CD4-positive, alpha-beta T cell treated with Interleukin-4 for 1 hour (primary cell): ENCODE data around the gene MARCHF11.

Experiments used
- DNase-seq, 2 donors: peaks; one replicate each; pipeline ENCODE4 v3.0.0-alpha.2; 2020 to 2022

The MARCHF11 gene

DNA sequence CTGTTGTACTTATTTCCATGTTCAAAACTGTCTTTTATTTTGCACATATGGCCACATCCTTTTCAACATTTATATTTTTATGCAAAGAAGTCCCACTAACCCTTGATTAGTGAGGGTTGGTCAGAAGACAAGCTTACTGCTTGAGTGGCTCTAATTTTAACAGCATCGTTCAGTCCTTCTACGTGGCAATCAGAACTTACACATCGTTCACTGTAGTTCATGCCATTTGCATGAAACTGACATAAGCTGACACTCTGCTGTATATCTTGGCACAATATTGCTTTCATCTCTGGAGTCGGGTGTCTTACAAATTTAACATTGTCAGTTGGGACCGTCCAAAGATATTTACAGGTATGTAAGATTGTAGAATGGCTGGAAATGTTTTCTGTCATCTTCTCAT, 50.6 kb downstream of the MARCHF11 start:
- DNase-seq: no peak

DNA sequence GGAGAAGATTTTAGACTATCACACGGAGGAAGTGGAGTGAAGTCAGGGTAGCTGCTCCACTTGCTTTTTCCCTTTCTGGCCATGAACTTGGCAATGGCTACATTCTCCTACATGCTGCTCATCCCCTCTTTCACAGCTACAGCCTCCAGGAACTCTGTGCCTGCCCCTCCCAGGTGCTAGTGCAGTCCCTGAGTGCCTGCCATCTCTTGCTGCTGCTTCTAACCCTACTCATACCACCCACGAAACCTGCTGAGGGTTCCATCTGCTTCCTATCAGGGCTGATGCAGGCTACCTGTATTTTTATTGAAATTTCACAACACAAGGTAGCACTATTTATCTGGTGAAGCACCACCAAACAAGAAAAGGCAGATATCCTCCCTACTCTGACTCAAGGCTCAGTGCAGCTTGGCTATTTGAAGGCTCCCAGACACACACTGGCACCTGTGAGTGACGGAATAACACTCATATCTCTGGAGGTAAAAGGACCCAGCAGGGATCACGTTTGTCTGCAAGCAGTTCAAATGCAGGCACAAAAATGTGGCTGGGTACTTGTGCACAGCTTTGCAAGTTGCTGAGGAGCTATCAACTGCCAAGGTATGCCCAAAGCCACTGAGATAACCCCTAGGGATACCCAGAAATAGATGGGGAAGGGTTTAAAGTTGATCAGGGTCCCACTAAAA, 51.6 kb downstream of the MARCHF11 start:
- DNase-seq: no peak

- DNase-seq: no peak
These were observed 59.0 kb downstream of the MARCHF11 start for GRCh38 chr5:16120579-16120978.

- no peak for DNase-seq
These were observed 59.8 kb downstream of the MARCHF11 start for GRCh38 chr5:16119790-16120189.

DNA sequence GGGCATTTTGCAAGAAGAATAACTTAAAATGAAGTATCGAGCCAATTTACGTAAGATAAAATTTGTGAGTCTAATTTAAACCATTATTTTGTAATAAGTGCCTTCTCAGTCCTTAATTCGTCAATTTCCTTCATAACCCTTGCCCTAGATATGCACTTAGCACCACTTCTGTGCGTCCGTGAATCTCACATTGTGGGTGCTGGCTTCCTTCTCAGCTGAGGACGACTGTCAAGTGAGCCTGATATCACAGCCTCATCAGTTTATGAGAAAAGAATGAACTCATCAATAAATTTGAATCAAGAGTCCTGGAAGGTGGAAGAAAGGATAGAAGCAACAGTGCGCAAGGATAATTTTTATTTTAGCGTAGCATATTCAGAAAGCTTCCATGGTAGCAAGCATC, 64.5 kb downstream of the MARCHF11 start:
- no peak for DNase-seq

- no peak for DNase-seq
These were observed 71.2 kb downstream of the MARCHF11 start for GRCh38 chr5:16108418-16108817.

GRCh38 chr5:16104961-16105360, 74.6 kb downstream of the MARCHF11 start:
- DNase-seq: no peak

GRCh38 chr5:16095612-16096011, 84.0 kb downstream of the MARCHF11 start:
- no peak for DNase-seq

GRCh38 chr5:16090270-16090669, 89.3 kb downstream of the MARCHF11 start:
- DNase-seq: no peak

DNA sequence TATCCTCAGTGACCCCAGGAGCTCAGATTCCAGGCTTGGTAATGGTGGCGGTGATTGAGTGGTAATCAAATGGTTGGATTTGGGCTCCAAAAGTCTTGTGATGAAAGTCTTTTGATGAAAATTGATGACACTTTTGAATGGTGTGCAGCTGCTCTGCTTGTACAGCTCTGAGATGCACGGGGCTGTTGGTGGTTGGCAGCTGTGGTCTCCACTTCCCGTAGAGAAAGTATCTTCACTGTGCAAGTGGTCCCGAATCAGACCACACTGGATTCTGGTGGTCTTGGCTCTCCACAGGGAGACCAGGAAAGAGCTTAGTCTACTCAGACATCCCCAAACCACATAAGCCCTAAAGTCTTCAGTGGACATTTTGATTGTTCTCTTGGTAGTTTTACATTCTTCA, 96.6 kb downstream of the MARCHF11 start:
- no peak for DNase-seq

DNA sequence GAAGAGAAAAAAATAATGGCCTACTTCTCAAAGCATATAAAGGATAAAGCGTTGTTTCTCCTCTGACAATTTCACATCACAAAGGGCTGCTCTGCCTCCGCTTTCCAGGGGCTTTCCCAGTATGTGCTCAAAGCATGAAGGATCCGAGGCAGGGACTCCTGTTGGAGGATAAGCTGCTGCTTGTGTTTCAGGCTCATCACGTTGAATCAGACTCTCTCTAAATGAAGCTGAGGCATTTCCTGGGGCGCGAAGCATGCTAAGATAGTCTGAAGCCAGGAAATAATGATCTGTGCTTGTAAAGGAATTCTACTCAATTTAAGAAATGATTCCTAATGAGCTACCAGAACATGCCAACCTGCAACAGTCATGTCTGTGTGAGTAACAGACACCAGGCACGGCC, 97.5 kb downstream of the MARCHF11 start:
- no peak for DNase-seq

GRCh38 chr5:16081376-16081955, 98.1 kb downstream of the MARCHF11 start:
- no peak for DNase-seq

- no peak for DNase-seq
These were observed 102.9 kb downstream of the MARCHF11 start for GRCh38 chr5:16076657-16077056.

GRCh38 chr5:16074358-16074757, 105.2 kb downstream of the MARCHF11 start:
- DNase-seq: no peak

DNA sequence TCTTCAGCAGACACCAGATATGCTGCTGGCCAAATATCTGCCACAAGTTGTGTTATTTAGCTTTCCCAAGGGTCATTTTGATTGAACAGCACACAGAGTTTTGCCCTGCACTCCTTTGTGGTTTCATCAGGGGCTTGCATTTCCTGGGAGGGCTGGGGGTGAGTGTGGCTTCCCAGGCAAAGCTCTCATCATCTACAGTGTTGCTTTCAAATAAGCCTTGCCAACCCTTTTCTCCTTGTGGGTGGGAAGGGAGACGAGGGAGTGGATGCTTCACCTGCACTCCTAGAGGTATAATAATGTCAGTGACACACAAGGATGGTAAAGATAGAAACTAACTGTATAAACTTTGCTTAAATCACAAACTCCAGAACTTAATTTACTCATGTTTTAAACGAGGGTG, 107.0 kb downstream of the MARCHF11 start:
- DNase-seq: no peak

DNA sequence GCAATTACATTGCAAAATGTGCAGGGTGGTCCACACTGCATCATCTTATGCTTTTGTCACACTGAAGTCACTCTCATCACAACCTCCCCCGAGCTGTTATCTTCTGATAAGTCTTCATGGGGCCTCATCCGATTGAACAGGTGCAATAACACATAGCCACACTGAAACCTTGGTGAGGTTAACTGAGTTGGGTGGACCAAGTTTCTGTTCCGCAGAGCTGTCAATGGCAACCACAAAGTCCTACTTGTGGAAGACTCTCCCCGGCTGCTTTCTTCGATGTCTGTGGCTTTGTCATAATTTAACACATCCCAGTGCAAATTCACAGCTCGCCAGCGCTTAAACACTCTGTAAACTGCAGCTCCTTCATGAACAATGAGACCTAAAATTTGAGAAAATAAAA, 112.2 kb downstream of the MARCHF11 start:
- no peak for DNase-seq

GRCh38 chr5:16066810-16067209, 112.8 kb downstream of the MARCHF11 start:
- DNase-seq: no peak

DNA sequence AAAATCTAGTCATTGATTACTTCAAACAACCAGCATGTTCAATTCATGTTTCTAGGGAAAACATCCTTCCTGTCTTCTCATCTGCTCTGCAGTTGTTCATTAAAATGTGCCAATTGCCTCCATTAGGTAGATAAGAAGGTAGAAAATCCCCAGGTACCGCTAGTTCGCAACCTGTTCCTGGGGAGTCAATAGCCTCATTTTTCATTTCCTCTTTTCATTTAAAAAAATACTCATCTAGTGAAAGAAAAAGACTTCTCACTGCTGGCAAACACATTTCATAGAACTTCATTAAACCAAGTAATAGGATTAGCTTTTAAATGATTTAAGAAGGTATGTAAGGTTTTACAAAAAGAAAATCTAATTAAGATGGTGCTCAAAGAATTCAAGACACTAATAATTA, 113.3 kb downstream of the MARCHF11 start:
- no peak for DNase-seq

DNA sequence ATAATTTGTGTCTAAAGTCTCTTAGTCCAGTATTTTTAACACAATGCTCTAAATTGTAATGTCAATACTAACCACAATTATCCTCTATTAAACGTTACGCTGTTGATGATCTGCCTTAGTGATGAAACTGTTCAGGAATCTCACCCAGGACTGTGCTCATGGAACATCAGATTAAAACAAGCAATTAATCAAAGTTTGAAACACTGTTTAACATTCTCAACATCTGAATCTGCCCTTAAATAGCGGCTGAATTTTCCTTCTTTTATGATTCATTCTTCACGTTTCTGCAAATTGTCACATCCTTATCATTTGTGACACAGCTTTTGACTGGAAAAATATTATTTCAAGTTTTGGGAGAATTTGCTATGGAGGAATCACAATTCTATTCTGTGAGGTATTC, 113.8 kb downstream of the MARCHF11 start:
- DNase-seq: no peak

DNA sequence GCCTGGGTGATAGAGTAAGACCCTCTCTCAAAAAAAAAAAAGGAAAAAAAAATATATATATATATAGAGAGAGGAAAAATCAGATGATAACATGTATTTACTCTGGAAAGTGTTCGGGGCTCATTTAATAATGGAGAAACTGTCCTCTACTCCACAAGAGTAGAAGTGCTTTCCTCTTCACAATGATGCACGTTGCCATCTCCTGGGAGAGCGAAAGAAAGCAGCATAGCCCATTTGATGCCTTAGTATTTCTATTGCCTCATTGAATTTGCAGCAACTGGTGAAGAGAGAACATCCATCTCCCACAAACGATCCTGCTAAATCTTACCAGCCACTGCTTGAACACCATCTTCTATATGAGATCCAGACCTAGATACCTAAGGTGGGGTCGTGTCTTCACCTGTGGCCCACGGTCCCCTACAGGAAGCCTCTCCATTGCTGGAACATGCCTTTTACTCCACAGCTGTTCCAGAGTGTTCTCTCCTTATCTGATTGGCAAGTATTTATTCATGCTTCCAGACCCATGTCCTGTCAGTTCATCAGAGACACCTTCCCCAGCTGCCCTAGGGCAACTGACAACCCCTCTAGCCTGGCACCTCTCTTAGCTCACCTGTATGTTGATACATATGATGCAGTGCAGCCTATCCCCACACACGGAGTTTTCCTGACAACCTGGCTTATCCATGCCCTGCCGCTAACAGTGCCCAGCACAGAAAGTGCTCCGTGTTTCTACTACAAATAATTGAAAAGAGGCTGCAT, 115.3 kb downstream of the MARCHF11 start:
- no peak for DNase-seq

DNA sequence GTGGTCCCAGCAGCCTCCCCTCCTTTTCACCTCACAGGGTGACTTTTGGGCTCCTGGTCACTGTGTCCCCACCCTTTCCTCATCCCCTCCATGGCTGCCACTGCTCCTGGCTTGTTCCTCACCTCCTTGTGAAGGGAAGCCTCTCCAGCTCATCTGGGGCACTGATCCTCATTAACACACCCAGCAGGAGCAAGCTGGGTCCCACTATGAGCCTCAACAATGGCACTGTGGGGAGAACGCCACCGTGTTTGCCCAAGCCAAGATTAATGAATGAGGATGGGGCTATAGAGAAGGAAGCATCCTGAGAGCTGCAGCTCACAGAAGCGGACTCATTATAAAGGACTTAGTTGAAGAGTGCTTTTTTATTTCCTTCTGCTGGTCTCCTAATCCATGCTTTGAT, 118.4 kb downstream of the MARCHF11 start:
- no peak for DNase-seq

- DNase-seq: no peak
These were observed 122.3 kb downstream of the MARCHF11 start for GRCh38 chr5:16057277-16057676.

DNA sequence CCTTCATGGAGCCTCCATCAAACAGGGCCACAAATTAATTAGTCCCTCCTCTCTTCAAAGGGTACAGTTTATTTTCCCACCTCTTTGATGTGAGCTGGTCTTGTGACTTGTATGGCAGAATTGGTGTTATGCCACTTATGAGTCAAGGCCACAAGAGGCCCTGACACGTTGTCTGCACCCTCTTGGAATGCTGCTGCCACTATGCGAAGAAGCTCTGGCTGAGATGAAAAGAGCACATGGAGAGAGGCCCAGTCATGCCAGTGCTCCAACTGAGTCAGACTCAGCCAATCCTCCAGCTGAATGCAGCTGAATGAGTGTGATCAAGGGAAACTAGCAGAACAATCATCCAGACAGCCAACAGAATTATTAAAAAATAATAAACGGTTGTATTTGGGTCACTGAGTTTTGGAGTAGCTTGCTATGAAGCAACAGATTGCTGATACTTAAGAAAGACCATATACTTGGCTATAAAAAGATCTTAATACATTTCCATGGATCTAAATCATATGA, 128.3 kb downstream of the MARCHF11 start:
- DNase-seq: no peak

GRCh38 chr5:16050414-16050813, 129.2 kb downstream of the MARCHF11 start:
- no peak for DNase-seq
